GM19395 (cell line): Measurements from ENCODE around the gene MPHOSPH9.

Source experiments
- ATAC-seq: cut with Tn5 transposase; IDR thresholded peaks from one replicate; pipeline ENCODE4 v1.9.1; 2021; ENCODE audit warnings: mild to moderate bottlenecking, moderate library complexity; ENCODE audit not compliant: unreplicated experiment

Gene MPHOSPH9

DNA sequence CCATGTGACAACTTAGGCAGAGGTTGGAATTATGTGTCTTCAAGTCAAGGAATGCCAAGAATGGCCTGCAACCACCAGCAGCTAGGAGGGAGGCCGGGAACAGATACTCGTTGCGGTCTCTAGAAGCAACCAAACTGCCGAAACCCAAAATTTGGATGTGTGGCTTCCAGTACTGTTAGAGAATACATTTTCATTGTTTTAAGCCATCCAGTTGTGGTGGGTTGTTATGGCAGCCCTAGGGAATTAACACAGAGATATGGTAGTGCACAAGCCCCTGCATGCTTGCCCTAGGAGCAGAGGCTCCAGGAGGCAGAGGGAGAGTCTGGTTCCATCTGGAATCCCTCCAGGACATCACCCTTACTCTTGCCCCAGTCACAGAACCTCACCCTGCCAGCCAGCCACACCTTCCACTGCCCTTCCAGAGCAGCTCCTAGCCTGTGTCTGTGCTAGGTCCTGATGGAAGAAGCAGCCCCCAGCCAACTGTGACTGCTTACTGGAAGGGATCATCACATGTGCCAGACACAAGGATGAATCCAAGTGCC lies 101.6 kb downstream of the MPHOSPH9 start:
- no peak for ATAC-seq

DNA sequence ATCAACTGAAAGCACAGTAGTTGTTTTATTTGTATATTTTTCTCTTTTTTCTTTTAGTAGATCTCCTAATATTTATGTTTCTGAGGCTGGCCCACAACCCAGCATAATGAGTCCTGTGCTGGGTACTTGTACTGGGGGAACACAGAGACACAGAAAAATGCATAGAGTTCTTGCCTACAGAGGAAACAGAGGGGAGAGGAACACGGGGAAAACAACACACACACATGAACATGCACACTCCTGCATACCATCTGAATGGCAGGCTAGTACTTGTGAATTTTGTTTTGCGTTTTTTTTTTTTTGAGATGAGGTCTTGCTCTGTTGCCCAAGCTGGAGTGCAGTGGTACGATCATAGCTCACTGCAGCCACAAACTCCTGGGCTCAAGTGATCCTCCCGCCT lies 103.3 kb downstream of the MPHOSPH9 start:
- ATAC-seq = no peak

GRCh38 chr12:123127182-123127495 lies 105.8 kb downstream of the MPHOSPH9 start:
- no peak for ATAC-seq

DNA sequence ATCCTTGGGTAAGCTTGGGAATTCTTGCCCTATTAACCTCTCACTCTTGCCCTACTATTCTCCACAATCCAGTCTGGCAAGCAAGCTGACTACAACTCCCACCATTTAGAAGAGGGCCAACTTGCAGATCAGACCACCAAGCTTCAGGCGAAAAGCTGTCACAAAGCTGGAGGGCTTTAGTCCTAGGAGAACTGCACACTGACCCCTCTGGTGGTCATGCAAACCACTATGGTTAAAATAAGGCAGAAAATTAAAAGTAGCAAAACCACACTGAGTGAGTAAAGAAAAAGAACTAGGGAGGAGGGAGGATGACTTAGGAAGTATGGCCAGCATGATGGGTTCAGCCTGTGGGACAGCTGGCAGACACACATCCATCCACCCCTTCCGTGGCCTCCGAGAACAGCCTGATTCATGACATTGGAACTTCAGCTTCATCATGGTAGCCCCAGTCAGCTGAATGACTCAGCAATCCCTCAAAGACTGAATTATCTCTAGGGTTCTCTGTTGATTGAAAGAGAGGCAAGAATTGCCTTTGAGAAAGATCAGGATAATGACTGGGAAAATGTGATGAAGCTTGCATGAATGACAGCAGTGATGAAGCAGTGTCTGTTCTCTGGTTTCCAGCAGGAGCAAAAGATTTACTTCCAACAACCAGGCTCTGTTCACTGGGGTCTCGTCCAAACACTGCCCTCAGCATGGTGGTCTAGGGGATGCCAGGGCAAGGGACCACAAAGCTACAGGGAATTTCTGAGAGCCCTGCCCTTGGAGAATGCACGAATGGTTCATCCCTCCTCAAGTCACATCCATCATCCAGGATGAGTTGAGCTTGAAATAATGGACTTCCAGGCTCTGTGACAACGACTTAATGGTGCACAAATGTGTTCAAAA lies 106.4 kb downstream of the MPHOSPH9 start:
- ATAC-seq = no peak

DNA sequence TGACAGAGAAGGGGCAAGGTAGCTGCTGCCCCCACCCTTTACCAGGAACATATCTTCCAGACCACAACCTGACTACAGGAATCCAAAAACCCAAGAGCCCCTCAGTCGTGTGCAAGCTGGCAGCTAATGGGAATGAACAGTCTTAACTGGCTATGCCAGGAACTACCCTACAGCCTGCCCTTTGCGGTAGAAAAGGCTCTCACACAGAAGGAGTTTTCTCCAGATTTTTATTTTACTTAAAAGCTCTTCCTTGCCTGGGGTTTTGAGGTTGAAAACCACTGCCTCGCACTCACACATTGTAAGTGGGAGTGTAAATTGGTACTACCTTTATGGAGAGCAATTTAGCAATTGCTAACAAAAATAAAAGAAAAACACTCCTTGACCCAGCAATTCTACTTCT lies 110.3 kb downstream of the MPHOSPH9 start:
- ATAC-seq = no peak

DNA sequence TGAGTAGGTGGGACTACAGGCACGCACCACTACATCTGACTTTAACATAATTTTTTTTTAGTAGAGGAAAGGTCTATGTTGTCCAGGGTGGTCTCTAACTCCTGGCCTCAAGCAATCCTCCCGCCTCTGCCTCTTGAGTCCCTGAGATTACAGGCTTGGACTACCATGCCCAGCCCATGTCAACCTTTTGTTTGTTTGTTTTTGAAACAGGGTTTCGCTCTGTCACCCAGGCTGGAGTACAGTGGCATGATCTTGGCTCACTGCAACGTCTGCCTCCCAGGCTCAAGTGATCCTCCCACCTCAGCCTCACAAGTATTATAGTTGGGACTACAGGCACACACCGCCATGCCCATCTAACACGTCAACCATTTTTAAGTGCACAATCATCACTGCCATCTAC lies 111.3 kb downstream of the MPHOSPH9 start:
- no peak for ATAC-seq

GRCh38 chr12:123120452-123121166 lies 112.3 kb downstream of the MPHOSPH9 start:
- peak; percentile 35 for ATAC-seq

DNA sequence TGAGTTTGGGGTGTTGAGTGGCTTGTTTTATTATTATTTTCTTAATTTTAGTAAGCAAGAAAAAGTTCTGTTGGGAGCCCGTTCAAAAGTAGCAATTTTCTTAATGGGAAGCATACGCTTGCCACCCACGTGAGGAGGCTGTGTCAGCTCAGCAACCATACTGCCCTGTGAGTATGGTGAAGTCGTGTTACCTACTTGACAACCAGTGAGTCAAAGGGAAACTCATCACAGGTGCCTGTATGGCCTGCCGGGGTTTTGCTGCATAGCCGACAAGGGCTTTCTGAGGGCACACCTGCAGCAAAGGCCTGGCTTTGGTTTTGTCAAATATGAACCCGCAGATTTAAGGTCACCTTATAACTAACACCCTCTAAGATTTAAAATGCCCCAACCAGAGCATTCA lies 113.1 kb downstream of the MPHOSPH9 start:
- peak; percentile 86 for ATAC-seq

DNA sequence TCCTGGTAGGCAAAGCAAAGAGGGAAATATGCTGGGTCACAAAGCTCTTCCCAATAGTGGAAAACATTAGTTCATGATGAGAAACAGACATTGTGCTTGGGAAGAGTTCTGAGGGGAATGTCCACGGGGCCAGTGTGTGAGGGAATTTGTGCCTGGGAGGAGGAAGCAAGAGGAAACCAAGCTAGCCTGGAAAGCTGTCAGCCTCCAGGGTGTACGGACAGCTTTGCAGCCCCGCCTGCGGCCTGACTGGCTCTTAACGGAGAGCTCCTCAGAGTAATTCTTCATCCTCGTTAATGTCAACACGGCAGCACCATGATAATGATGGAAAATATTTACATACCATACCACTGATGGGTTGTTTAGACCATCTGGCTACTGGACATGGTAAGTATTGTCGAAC lies 114.4 kb downstream of the MPHOSPH9 start:
- ATAC-seq = no peak

- ATAC-seq = no peak
These were observed 117.4 kb downstream of the MPHOSPH9 start for GRCh38 chr12:123115409-123116121.

DNA sequence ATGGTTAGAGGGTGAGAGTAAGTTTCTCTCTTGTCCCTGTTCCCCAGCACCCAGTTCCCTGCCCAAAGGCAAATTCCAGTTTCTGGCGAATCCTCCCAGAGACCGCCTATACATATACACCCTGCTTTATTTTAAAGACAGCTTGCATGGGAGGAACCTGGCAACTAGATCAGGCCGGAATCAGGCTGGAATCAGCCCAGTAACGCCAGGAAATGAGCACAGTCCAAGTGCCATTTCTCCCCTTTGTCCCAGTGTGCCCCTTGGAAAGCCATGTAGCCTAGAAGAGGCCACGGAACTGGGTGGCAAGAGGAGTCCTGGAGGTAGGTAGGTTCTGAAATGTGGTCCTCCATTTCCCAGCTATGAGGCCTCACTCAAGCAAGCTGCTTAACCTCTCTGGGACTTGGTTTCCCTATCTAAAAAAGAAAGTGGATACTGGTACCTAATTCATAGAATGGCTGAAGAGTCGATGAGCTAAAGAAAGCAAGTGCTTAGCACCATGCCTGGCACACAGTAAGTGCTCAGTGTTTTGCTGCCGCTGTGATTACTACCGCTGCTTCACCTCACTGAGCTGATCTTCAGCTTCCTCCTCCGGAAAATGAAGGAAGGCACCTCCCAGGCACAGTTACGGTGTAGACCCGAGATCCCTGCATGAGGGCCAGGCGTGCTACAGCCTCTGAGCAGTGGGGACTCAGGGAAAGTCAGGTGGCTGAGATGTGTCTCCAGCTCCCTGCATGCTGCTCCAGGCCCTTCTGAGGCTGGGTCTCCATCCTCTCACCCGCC lies 118.4 kb downstream of the MPHOSPH9 start:
- ATAC-seq = no peak

DNA sequence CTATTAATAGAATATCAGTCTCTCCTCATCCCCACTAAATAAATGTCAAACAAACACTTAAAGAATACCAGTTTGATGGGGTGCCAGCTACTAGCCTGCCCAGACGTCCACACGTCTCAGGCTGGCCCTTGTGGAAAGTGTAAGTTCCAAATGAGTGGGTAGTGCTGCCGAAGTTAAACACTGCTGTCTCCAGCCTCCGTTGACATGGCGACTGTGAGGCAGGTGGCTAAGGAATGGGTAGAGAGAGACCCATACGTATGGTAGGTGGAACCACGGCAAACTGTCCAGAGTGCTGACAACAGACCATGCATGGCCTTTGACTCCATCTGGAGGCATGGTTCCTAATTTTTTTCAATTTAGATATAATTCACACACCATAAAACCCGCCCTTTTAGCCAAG lies 119.9 kb downstream of the MPHOSPH9 start:
- no peak for ATAC-seq

- ATAC-seq = no peak
These were observed 121.3 kb downstream of the MPHOSPH9 start for GRCh38 chr12:123111498-123112165.

- no peak for ATAC-seq
These were observed 123.6 kb downstream of the MPHOSPH9 start for GRCh38 chr12:123109319-123109772.

GRCh38 chr12:123108682-123109066 lies 124.3 kb downstream of the MPHOSPH9 start:
- no peak for ATAC-seq

GRCh38 chr12:123107926-123108681 lies 124.8 kb downstream of the MPHOSPH9 start:
- ATAC-seq = no peak

DNA sequence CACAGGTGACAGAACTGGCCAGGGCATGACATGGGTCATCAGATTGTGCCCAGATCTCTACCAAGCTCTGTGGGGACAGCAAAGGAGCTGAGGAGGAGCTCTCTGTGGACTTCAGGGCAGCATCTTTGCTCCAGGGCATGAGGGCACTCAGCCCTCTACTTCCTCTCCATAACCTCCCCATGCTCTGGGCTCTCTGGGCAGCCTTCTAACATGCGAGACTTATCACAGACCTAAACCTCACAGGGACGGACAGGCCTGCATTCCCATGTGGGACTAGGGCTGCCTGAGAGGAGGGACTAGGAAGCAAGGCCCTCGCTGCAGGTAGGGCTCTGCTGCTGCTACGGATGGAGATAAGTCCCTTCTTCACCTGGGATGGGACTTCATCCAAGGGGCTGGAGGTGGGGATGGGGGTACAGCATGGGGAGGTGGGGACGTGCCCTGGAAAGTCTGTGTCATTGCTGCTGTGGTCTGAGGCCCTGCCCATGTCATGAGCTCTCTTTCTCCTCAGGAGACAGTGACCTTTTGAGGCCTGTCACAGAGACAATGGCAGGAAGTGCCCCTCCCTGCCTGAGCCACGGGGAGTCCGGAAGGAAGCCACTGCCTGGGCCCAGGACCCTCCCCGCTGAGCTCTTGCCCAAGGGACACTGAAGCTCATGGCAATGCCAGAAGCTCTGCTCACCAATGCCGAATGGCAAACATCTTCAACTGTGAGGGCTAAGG lies 126.1 kb downstream of the MPHOSPH9 start:
- ATAC-seq = no peak

DNA sequence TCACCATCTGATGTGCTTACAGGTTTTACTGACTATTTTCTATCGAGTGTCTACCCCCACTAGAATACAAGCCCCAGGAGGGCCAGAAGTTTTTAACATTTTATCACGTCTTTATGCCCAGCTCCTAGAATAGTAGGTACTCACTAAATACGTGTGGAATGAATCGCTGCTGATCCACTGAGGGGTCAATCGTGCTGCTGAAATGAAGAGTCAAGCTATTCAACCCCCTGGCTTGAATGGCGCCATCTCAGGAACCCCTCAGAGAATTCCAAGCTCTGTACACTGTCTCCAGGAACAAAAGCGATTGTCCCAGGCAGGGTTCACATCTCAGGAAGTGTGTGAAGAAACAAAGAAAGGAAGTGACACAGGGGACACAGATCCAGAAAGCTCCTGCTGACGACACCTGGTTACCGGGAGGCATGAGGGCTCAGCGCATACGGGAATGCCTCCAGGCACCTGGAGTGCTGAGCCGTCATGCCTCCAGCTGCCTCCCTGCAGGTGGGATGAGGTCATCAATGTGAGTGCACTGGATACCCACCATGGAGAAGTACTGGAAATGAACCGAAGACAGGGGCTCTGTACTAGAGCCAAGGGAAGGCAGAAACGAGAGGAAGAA lies 127.6 kb downstream of the MPHOSPH9 start:
- no peak for ATAC-seq
